ENCODE data around the gene TUG1. TPM values are rescaled to one million over a fixed set of nuclear protein-coding genes. Genes with fewer than 3 reads are reported as not detected.

The TUG1 gene
- total RNA-seq, 1 donor from 2014 or later: 74.7 TPM

DNA sequence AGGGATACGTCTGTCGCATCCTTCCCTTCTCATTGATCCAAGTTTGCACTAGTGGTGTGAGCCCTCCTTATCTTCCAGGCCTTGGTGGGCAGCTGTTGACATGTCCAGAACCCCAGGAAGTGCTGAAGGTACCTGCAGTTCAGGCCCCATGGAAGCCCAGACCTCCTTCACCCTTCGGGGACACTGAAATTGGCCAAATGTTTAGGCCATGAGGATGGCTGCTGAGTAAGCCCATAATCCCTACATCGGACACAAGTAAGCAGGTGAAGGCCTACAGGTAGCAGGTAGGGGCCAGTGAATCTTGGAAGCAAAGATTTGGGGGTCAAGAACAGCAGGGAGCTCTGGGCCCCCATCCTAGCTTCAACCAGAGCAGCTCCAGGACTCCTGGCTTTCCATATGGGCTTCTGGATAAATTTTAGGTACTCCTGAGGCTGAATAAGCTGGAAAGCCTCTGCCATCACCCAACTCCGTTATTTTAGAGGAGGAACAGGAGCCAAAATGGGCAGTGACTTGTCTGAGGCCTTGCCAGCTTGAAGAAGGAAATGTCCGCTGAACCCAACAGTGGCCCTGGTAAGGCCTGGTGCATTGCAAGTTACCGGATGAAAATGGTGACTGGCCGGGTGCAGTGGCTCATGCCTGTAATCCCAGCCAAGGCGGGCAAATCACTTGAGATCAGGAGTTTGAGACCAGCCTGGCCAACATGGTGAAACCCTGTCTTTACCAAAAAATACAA lies 45.7 kb upstream of the TUG1 start:
- H3K27me3 Mint-ChIP-seq (ENCODE audit: low read depth): peaks cover 2% of the 10 kb centered on the region
- H3K9me3 Mint-ChIP-seq (ENCODE audit: low read depth): no peaks in the 10 kb centered on the region
- H3K4me1 Mint-ChIP-seq (ENCODE audit: low read depth): peaks cover 10% of the 10 kb centered on the region
- H3K36me3 Mint-ChIP-seq (ENCODE audit: low read depth): peaks cover 30% of the 10 kb centered on the region
- no peak for DNase-seq (ENCODE audit: low spot score)
- TF ChIP-seq, protein P1, sequence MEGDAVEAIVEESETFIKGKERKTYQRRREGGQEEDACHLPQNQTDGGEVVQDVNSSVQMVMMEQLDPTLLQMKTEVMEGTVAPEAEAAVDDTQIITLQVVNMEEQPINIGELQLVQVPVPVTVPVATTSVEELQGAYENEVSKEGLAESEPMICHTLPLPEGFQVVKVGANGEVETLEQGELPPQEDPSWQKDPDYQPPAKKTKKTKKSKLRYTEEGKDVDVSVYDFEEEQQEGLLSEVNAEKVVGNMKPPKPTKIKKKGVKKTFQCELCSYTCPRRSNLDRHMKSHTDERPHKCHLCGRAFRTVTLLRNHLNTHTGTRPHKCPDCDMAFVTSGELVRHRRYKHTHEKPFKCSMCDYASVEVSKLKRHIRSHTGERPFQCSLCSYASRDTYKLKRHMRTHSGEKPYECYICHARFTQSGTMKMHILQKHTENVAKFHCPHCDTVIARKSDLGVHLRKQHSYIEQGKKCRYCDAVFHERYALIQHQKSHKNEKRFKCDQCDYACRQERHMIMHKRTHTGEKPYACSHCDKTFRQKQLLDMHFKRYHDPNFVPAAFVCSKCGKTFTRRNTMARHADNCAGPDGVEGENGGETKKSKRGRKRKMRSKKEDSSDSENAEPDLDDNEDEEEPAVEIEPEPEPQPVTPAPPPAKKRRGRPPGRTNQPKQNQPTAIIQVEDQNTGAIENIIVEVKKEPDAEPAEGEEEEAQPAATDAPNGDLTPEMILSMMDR (IDR thresholded peaks at IDR 0.05): no peak
- no peak overlapping the region for H3K27ac Mint-ChIP-seq (ENCODE audit: unreplicated experiment)
- H3K4me3 Mint-ChIP-seq (ENCODE audit: unreplicated experiment): no peak overlapping the region

DNA sequence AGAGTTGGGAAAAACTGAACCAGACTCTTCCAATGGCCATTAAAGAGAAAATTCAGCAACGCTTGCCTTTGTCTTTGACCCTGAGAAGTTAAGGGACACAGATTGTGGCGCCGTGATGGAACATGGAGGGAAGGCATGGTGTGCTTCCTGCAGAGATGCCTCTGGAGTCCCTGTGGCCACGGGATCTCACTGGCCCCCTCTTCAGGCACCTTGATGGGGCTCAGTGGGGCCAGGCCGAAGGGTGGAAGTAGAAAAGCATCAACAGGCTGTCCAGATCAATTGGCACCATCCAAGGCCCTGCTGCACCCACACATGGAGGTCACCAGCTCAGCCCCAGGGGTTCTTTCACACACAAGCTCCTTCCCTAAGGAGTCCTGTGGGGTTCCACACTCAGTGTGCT lies 43.4 kb upstream of the TUG1 start:
- no peak overlapping the region for H3K4me3 Mint-ChIP-seq (ENCODE audit: unreplicated experiment)
- peaks cover 8% of the 10 kb centered on the region for H3K4me1 Mint-ChIP-seq (ENCODE audit: low read depth)
- H3K36me3 Mint-ChIP-seq (ENCODE audit: low read depth): peaks cover 39% of the 10 kb centered on the region

DNA sequence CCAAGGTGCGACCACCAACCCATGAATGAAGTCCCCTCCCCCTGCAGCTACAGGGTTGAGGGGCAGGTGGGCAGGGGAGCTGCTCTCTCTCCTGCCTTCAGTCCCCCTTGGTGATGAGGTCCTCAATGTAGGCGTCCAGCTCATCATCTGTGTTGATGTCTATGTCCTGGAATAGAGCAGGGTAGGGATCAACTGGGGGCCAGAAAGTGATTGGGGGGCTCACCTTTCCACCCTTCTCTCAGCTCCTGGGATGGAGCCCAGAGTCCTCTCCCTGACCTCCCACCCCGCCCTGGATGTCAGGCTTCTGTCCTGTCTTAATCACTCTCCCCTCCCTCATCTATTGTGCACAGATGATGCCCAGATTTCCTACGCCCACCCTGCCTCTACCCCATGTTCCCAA lies 42.4 kb upstream of the TUG1 start:
- DNase-seq (ENCODE audit: low spot score): no peak
- no peaks in the 10 kb centered on the region for H3K9me3 Mint-ChIP-seq (ENCODE audit: low read depth)
- H3K4me1 Mint-ChIP-seq (ENCODE audit: low read depth): peaks cover 2% of the 10 kb centered on the region
- peaks cover 48% of the 10 kb centered on the region for H3K36me3 Mint-ChIP-seq (ENCODE audit: low read depth)
- H3K27ac Mint-ChIP-seq (ENCODE audit: unreplicated experiment): no peak overlapping the region
- peaks cover 2% of the 10 kb centered on the region for H3K27me3 Mint-ChIP-seq (ENCODE audit: low read depth)
- TF ChIP-seq, protein P1 (IDR thresholded peaks at IDR 0.05): no peak
- no peak overlapping the region for H3K4me3 Mint-ChIP-seq (ENCODE audit: unreplicated experiment)

More for the DNA sequence above, 43.4 kb upstream of the TUG1 start:
- Mint-ChIP-seq H3K27me3 (ENCODE audit: low read depth) (peaks cover 2% of the 10 kb centered on the region), H3K27ac (ENCODE audit: unreplicated experiment) (no peak overlapping the region), H3K9me3 (ENCODE audit: low read depth) (no peaks in the 10 kb centered on the region)
- TF ChIP-seq, protein P1 (IDR thresholded peaks at IDR 0.05): no peak
- no peak for DNase-seq (ENCODE audit: low spot score)

DNA sequence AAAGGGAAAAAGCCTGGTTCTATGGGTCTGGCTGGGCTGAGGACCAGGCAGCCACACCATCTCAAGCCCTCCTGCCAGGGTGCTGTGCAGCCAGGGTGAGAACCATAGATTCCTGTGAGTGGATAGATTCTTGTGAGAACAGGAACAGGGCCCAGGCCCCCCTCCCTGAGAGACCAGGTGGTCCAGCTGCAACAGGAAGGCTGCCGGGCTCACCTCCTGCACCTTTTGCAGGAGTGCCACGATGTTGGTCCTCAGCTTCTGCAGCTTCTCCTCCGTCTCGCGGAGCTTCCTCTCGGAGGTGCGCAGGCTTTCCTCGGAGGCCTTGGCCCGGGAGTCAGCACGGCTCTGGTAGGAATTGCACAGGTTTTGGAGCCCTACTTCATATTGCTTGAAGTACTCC lies 41.3 kb upstream of the TUG1 start:
- H3K27me3 Mint-ChIP-seq (ENCODE audit: low read depth): no peaks in the 10 kb centered on the region
- H3K9me3 Mint-ChIP-seq (ENCODE audit: low read depth): no peaks in the 10 kb centered on the region
- no peak for DNase-seq (ENCODE audit: low spot score)
- no peaks in the 10 kb centered on the region for H3K4me1 Mint-ChIP-seq (ENCODE audit: low read depth)
- TF ChIP-seq, protein P1 (IDR thresholded peaks at IDR 0.05): no peak
- H3K36me3 Mint-ChIP-seq (ENCODE audit: low read depth): peaks cover 55% of the 10 kb centered on the region
- no peak overlapping the region for H3K4me3 Mint-ChIP-seq (ENCODE audit: unreplicated experiment)
- H3K27ac Mint-ChIP-seq (ENCODE audit: unreplicated experiment): no peak overlapping the region

DNA sequence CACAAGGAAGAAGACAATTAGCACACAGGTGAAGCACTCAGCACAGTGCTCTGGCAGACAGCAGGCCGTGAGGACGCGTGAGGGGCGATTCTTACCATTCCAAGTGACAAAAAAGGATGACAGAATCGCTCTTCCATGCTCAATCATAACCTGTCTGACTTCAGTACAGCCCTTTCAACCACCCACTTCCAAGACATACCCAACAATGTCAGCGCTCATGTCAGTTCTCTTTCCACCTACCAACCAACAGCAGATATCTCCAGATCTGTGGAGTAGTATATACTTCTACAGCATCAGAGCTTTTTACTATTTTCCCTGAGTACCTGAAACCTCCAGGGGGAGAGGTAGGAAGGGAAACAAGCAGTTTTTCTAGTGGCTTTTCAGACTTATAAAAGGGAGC lies 40.7 kb upstream of the TUG1 start:
- Mint-ChIP-seq H3K27ac (ENCODE audit: unreplicated experiment) (no peak overlapping the region), H3K9me3 (ENCODE audit: low read depth) (no peaks in the 10 kb centered on the region), H3K4me3 (ENCODE audit: unreplicated experiment) (no peak overlapping the region), H3K27me3 (ENCODE audit: low read depth) (no peaks in the 10 kb centered on the region), H3K4me1 (ENCODE audit: low read depth) (no peaks in the 10 kb centered on the region), H3K36me3 (ENCODE audit: low read depth) (peaks cover 59% of the 10 kb centered on the region)
- TF ChIP-seq, protein P1 (IDR thresholded peaks at IDR 0.05): no peak
- DNase-seq (ENCODE audit: low spot score): no peak
